ENCODE data around the gene CYP2S1.
A peak's percentile ranks its signal among the peaks of the same experiment; 100 is the strongest.
"Not testable (repeated sequence)": the region's sequence is repeated elsewhere in the genome, so short reads cannot be mapped to it uniquely, and the experiment has no call there.

CYP2S1 gene

GRCh38 chr19:41204338-41204737, 11.3 kb downstream of the CYP2S1 start:
- not testable (repeated sequence) for H3K79me2 ChIP-seq (ENCODE audit: insufficient read depth, low read depth); H2AFZ ChIP-seq (ENCODE audit: low read depth); H3K4me1 ChIP-seq (ENCODE audit: low read depth, poor library complexity, severe bottlenecking); H3K4me2 ChIP-seq; H3K36me3 ChIP-seq (ENCODE audit: insufficient read depth); H3K9ac ChIP-seq; H3K4me3 ChIP-seq (IDR thresholded peaks at IDR 0.05; ENCODE audit: insufficient read depth, low read depth, low read length); H4K20me1 ChIP-seq (ENCODE audit: insufficient read depth); H3K27ac ChIP-seq
- peak; percentile 87 for TF ChIP-seq CTCF (conservative IDR thresholded peaks at IDR 0.05; ENCODE audit: low read depth, low read length)
- H3K27me3 ChIP-seq (ENCODE audit: insufficient read depth, low read depth): peaks cover 12% of the 10 kb centered on the region

- Histone ChIP-seq H3K36me3 (ENCODE audit: insufficient read depth) (no peaks in the 10 kb centered on the region), H3K4me3 (IDR thresholded peaks at IDR 0.05; ENCODE audit: insufficient read depth, low read depth, low read length) (no peak overlapping the region), H4K20me1 (ENCODE audit: insufficient read depth) (no peaks in the 10 kb centered on the region), H3K79me2 (ENCODE audit: insufficient read depth, low read depth) (no peaks in the 10 kb centered on the region), H3K4me2 (no peak overlapping the region), H3K27ac (no peak overlapping the region), H3K27me3 (ENCODE audit: insufficient read depth, low read depth) (peaks cover 4% of the 10 kb centered on the region; the same call in 1 of the 2 replicates), H2AFZ (ENCODE audit: low read depth) (no peak overlapping the region), H3K9ac (no peak overlapping the region), H3K4me1 (ENCODE audit: low read depth, poor library complexity, severe bottlenecking) (no peaks in the 10 kb centered on the region)
- no peak for TF ChIP-seq CTCF (conservative IDR thresholded peaks at IDR 0.05; ENCODE audit: low read depth, low read length)
Measured at GRCh38 chr19:41205995-41206394, 13.0 kb downstream of the CYP2S1 start.

GRCh38 chr19:41206456-41206855, 13.4 kb downstream of the CYP2S1 start:
- no peak for TF ChIP-seq CTCF (conservative IDR thresholded peaks at IDR 0.05; ENCODE audit: low read depth, low read length)
- H3K27me3 ChIP-seq (ENCODE audit: insufficient read depth, low read depth): peaks cover 4% of the 10 kb centered on the region; the same call in 1 of the 2 replicates
- H4K20me1 ChIP-seq (ENCODE audit: insufficient read depth): no peaks in the 10 kb centered on the region
- H3K4me3 ChIP-seq (IDR thresholded peaks at IDR 0.05; ENCODE audit: insufficient read depth, low read depth, low read length): no peak overlapping the region
- H3K9ac ChIP-seq: no peak overlapping the region
- no peaks in the 10 kb centered on the region for H3K4me1 ChIP-seq (ENCODE audit: low read depth, poor library complexity, severe bottlenecking)
- no peaks in the 10 kb centered on the region for H3K36me3 ChIP-seq (ENCODE audit: insufficient read depth)
- H3K4me2 ChIP-seq: no peak overlapping the region
- no peaks in the 10 kb centered on the region for H3K79me2 ChIP-seq (ENCODE audit: insufficient read depth, low read depth)
- no peak overlapping the region for H2AFZ ChIP-seq (ENCODE audit: low read depth)
- no peak overlapping the region for H3K27ac ChIP-seq

- TF ChIP-seq CTCF (conservative IDR thresholded peaks at IDR 0.05; ENCODE audit: low read depth, low read length): no peak
- Histone ChIP-seq H3K4me1 (ENCODE audit: low read depth, poor library complexity, severe bottlenecking) (no peaks in the 10 kb centered on the region), H3K27ac (no peak overlapping the region), H3K4me3 (IDR thresholded peaks at IDR 0.05; ENCODE audit: insufficient read depth, low read depth, low read length) (no peak overlapping the region), H4K20me1 (ENCODE audit: insufficient read depth) (no peaks in the 10 kb centered on the region), H3K27me3 (ENCODE audit: insufficient read depth, low read depth) (peaks cover 4% of the 10 kb centered on the region; the same call in 1 of the 2 replicates), H3K4me2 (no peak overlapping the region), H3K79me2 (ENCODE audit: insufficient read depth, low read depth) (no peaks in the 10 kb centered on the region), H2AFZ (ENCODE audit: low read depth) (no peak overlapping the region), H3K9ac (no peak overlapping the region), H3K36me3 (ENCODE audit: insufficient read depth) (no peaks in the 10 kb centered on the region)
Measured at GRCh38 chr19:41206926-41207750, 14.1 kb downstream of the CYP2S1 start.

Data from KMS-11 (cell line).